Measurements from ENCODE around the gene NEU3. TPM values are rescaled to one million over a fixed set of nuclear protein-coding genes. Genes with fewer than 3 reads are reported as not detected.

The NEU3 gene
- total RNA-seq, 1 experiment from 2014 or later = 12.5 TPM

DNA sequence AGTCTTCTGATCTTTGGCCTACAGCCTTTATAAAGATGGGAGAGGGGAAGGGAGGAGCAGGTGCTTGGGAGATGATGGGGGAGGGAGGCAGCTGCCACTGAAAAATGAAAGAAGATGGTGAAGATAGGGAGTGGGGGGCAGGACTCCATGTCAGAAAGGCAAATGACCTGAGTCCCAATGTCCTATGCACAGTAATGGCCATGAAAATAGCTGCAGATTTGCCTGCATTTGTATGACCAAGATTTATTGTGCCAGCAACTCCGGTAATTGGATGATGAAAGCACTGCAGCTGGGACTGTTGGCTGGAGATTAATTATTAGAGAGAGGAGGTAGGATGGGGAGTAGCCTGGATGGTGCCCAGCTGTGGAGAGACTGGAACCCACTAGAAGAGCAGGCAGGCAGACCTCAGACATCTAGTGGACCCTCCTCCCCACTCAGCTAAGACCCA lies 36.1 kb downstream of the NEU3 start (continued):
- TF ChIP-seq, protein P1, sequence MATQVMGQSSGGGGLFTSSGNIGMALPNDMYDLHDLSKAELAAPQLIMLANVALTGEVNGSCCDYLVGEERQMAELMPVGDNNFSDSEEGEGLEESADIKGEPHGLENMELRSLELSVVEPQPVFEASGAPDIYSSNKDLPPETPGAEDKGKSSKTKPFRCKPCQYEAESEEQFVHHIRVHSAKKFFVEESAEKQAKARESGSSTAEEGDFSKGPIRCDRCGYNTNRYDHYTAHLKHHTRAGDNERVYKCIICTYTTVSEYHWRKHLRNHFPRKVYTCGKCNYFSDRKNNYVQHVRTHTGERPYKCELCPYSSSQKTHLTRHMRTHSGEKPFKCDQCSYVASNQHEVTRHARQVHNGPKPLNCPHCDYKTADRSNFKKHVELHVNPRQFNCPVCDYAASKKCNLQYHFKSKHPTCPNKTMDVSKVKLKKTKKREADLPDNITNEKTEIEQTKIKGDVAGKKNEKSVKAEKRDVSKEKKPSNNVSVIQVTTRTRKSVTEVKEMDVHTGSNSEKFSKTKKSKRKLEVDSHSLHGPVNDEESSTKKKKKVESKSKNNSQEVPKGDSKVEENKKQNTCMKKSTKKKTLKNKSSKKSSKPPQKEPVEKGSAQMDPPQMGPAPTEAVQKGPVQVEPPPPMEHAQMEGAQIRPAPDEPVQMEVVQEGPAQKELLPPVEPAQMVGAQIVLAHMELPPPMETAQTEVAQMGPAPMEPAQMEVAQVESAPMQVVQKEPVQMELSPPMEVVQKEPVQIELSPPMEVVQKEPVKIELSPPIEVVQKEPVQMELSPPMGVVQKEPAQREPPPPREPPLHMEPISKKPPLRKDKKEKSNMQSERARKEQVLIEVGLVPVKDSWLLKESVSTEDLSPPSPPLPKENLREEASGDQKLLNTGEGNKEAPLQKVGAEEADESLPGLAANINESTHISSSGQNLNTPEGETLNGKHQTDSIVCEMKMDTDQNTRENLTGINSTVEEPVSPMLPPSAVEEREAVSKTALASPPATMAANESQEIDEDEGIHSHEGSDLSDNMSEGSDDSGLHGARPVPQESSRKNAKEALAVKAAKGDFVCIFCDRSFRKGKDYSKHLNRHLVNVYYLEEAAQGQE (IDR thresholded peaks at IDR 0.05; ENCODE audit: low read depth) = no peak

DNA sequence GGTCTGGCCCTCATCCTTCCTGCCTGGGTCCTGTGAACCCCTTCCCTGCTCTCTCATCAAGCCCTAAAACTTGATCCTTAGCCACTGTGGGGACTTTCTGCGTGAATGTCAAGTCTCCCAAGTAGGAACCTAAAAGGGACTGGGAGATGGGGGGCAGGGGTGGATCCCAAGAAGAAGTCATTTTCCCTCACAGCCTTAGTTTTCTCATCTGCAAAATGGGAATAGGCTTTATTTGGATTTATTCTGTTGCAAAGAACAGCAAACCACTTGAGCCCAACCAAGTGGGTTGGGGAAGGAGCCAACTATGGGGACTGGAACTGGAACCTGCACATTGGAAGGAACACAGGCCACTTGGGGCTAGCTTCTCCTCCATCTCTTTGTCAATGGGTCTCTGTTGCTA lies 36.8 kb downstream of the NEU3 start:
- CTCF ChIA-PET = interaction anchor here (2.9 to 5.6 kb wide), 3 partner anchors 10 to 222 kb away, joined by 13 to 79 read pairs (median 69); no protein-coding TSS in a partner anchor
- POLR2A ChIA-PET = no interaction called here

More for the DNA sequence above, 36.8 kb downstream of the NEU3 start:
- DNase-seq (ENCODE audit: low read depth, low spot score) (no peak), ATAC-seq (no peak)
- no peaks in the 10 kb centered on the region for H3K9me3 ChIP-seq (ENCODE audit: control insufficient read depth in 1 of 2, insufficient read depth in 1 of 2, low read depth in 1 of 2, low read length in 2 of 2)
- TF ChIP-seq ELF1 (IDR thresholded peaks at IDR 0.05; ENCODE audit: borderline replicate concordance, low read depth) (no peak), EZH2 (IDR thresholded peaks at IDR 0.05) (no peak), ZNF274 (IDR thresholded peaks at IDR 0.05; ENCODE audit: low read depth, low read length) (no peak), RAD21 (IDR thresholded peaks at IDR 0.05; ENCODE audit: low read depth) (no peak), ZFX (IDR thresholded peaks at IDR 0.05) (no peak), TCF7L2 (IDR thresholded peaks at IDR 0.05; ENCODE audit: borderline replicate concordance, extremely low read depth, insufficient read depth, insufficient read length) (no peak)
- TF ChIP-seq, protein P2, sequence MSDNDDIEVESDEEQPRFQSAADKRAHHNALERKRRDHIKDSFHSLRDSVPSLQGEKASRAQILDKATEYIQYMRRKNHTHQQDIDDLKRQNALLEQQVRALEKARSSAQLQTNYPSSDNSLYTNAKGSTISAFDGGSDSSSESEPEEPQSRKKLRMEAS (IDR thresholded peaks at IDR 0.05) = no peak
- no peaks in the 10 kb centered on the region for H3K4me1 ChIP-seq (ENCODE audit: control insufficient read depth in 1 of 2, insufficient read depth in 2 of 2, low read length in 2 of 2)
- no peak overlapping the region for H2AFZ ChIP-seq (ENCODE audit: low read depth, low read length, poor library complexity, severe bottlenecking)
- RAD21 ChIA-PET (ENCODE audit: low non-redundant PET in 1 of 2, low total read pairs in 2 of 2, uncharacterized antibody in 2 of 2, unreplicated experiment in 2 of 2) = no interaction called here
- H3K36me3 ChIP-seq (ENCODE audit: control insufficient read depth in 1 of 2, insufficient read depth in 2 of 2, low read length in 2 of 2) = no peaks in the 10 kb centered on the region
- intact Hi-C loops (cut with micrococcal nuclease) = no loop called here
- no peaks in the 10 kb centered on the region for H3K27me3 ChIP-seq (ENCODE audit: insufficient read depth, low read length)
- H3K9ac ChIP-seq (ENCODE audit: low read length) = no peak overlapping the region
- H4K20me1 ChIP-seq (ENCODE audit: insufficient read depth) = no peaks in the 10 kb centered on the region
- no peak overlapping the region for H3K4me3 ChIP-seq (replicated peaks in 1 of 2; ENCODE audit: low read depth in 1 of 2, low read length in 2 of 2)
- no peak overlapping the region for H3K27ac ChIP-seq (ENCODE audit: low read depth, low read length)
- H3K79me2 ChIP-seq (ENCODE audit: insufficient read depth, low read length) = no peaks in the 10 kb centered on the region
- H3K9me2 ChIP-seq (ENCODE audit: insufficient read depth) = no peaks in the 10 kb centered on the region
- BruUV-seq (replicated peaks) = no TSS peak
- H3K4me2 ChIP-seq (ENCODE audit: low read length) = no peak overlapping the region
